Measurements from ENCODE around the gene MYO1A. TPM values are rescaled to one million over a fixed set of nuclear protein-coding genes. Genes with fewer than 3 reads are reported as not detected.

Gene MYO1A
- total and polyA plus RNA-seq, 2 of the 13 experiments (the other 11 are each of a cell fraction or from before 2014, with no cell fraction given): 5.3 to 6.0 TPM

DNA sequence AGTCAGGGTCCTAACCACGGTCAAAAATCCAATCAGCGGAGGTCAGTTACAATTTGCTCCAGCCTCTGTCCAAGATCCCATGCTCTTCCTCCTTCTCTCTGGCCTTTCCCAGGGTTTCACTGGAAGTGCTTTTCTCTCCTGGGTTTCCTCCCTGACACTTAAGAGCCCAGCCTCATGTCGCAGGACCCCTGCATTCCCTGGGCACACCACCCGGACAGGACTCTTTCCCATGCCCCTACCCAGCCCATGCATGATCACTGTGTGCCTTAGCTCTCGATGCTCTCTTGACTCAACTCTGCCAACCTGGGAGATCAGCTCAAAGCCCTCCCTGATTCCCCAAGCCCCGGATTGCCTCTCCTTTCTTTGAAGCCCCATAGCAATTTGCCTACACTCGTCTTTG is 18.1 kb downstream of the MYO1A start:
- no peak for FAIRE-seq
- DNase-seq (ENCODE audit: low spot score): no peak
- ChIA-PET CTCF (ENCODE audit: low intra/inter-chr PET ratio, low total read pairs) (interaction anchor here (0.8 kb wide), 1 partner anchor 30 kb away, joined by 3 read pairs; no protein-coding TSS in a partner anchor), POLR2A (interaction anchor here (1.1 kb wide), 1 partner anchor 13 kb away, joined by 5 read pairs; no protein-coding TSS in a partner anchor)
- in situ Hi-C loops (cut with HindIII; ENCODE audit: extremely low pct_ligation_motif_present, low pct_unique_long_range_greater_than_20kb) (no loop called here), intact Hi-C loops (cut with micrococcal nuclease; ENCODE audit: unreplicated experiment) (no loop called here)
- TF ChIP-seq, protein P1, sequence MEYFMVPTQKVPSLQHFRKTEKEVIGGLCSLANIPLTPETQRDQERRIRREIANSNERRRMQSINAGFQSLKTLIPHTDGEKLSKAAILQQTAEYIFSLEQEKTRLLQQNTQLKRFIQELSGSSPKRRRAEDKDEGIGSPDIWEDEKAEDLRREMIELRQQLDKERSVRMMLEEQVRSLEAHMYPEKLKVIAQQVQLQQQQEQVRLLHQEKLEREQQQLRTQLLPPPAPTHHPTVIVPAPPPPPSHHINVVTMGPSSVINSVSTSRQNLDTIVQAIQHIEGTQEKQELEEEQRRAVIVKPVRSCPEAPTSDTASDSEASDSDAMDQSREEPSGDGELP (IDR thresholded peaks at IDR 0.05; ENCODE audit: borderline replicate concordance, low read depth): no peak
- TF ChIP-seq MIER2 (CRISPR knock-in tag; IDR thresholded peaks at IDR 0.05) (no peak), PPARG (CRISPR knock-in tag; conservative IDR thresholded peaks at IDR 0.05) (no peak), GTF2F1 (IDR thresholded peaks at IDR 0.05; ENCODE audit: low read length) (no peak), XRCC5 (optimal IDR thresholded peaks at IDR 0.05; ENCODE audit: low read length) (no peak), PCBP1 (IDR thresholded peaks at IDR 0.05; ENCODE audit: borderline replicate concordance, low read depth, low read length) (no peak), KDM2A (CRISPR knock-in tag; IDR thresholded peaks at IDR 0.05; ENCODE audit: borderline replicate concordance, low read depth) (no peak)
- TF ChIP-seq, protein P2, sequence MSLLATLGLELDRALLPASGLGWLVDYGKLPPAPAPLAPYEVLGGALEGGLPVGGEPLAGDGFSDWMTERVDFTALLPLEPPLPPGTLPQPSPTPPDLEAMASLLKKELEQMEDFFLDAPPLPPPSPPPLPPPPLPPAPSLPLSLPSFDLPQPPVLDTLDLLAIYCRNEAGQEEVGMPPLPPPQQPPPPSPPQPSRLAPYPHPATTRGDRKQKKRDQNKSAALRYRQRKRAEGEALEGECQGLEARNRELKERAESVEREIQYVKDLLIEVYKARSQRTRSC (CRISPR knock-in tag; IDR thresholded peaks at IDR 0.05; ENCODE audit: low read depth): no peak
- TF ChIP-seq, protein P3, sequence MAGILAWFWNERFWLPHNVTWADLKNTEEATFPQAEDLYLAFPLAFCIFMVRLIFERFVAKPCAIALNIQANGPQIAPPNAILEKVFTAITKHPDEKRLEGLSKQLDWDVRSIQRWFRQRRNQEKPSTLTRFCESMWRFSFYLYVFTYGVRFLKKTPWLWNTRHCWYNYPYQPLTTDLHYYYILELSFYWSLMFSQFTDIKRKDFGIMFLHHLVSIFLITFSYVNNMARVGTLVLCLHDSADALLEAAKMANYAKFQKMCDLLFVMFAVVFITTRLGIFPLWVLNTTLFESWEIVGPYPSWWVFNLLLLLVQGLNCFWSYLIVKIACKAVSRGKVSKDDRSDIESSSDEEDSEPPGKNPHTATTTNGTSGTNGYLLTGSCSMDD (CRISPR knock-in tag; IDR thresholded peaks at IDR 0.05): no peak
- TF ChIP-seq, protein P4, sequence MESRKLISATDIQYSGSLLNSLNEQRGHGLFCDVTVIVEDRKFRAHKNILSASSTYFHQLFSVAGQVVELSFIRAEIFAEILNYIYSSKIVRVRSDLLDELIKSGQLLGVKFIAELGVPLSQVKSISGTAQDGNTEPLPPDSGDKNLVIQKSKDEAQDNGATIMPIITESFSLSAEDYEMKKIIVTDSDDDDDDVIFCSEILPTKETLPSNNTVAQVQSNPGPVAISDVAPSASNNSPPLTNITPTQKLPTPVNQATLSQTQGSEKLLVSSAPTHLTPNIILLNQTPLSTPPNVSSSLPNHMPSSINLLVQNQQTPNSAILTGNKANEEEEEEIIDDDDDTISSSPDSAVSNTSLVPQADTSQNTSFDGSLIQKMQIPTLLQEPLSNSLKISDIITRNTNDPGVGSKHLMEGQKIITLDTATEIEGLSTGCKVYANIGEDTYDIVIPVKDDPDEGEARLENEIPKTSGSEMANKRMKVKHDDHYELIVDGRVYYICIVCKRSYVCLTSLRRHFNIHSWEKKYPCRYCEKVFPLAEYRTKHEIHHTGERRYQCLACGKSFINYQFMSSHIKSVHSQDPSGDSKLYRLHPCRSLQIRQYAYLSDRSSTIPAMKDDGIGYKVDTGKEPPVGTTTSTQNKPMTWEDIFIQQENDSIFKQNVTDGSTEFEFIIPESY (CRISPR knock-in tag; IDR thresholded peaks at IDR 0.05): no peak
- Histone ChIP-seq H3K27ac (ENCODE audit: extremely low read length, insufficient read depth, low read length) (no peak overlapping the region), H3K27me3 (ENCODE audit: control insufficient read depth in 1 of 2, insufficient read depth in 2 of 2, low read length in 2 of 2) (no peaks in the 10 kb centered on the region), H3K4me1 (ENCODE audit: insufficient read depth, low read length) (peaks cover 11% of the 10 kb centered on the region), H3K4me2 (ENCODE audit: low read depth, low read length) (no peak overlapping the region), H2AFZ (ENCODE audit: low read length) (no peak overlapping the region), H3K9ac (ENCODE audit: insufficient read depth, low read depth, low read length) (no peak overlapping the region), H3K9me3 (ENCODE audit: low read length) (no peaks in the 10 kb centered on the region), H3K36me3 (replicated peaks in 1 of 2; ENCODE audit: control insufficient read depth in 1 of 2, insufficient read depth in 2 of 2, low read length in 2 of 2) (no peaks in the 10 kb centered on the region), H3K79me2 (ENCODE audit: insufficient read depth, low read length) (no peaks in the 10 kb centered on the region), H3K4me3 (replicated peaks in 1 of 3; ENCODE audit: insufficient read depth in 1 of 3, low read depth in 2 of 3, low read length in 3 of 3) (no peak overlapping the region), H4K20me1 (ENCODE audit: insufficient read depth, low read length) (no peaks in the 10 kb centered on the region)
- ATAC-seq: no peak
- BruUV-seq (replicated peaks): no TSS peak
- WGBS (ENCODE audit: low lambda C conversion rate): 84% methylated on average over 7 of the region's 7 CpGs

Data from HepG2 (cell line).